ENCODE data around the gene PDXP.

PDXP gene

GRCh38 chr22:37681001-37681424 lies 22.5 kb downstream of the PDXP start:
- H3K4me3 ChIP-seq (ENCODE audit: low read length) = no peak overlapping the region
- no peak for TF ChIP-seq CTCF (conservative IDR thresholded peaks at IDR 0.05; ENCODE audit: low read depth, low read length)
- DNase-seq (ENCODE audit: low read depth) = no peak

GRCh38 chr22:37681556-37682049 lies 23.1 kb downstream of the PDXP start:
- H3K4me3 ChIP-seq (ENCODE audit: low read length) = no peak overlapping the region
- TF ChIP-seq CTCF (conservative IDR thresholded peaks at IDR 0.05; ENCODE audit: low read depth, low read length) = peak; percentile 94
- no peak for DNase-seq (ENCODE audit: low read depth)

- DNase-seq (ENCODE audit: low read depth) = no peak
- no peak overlapping the region for H3K4me3 ChIP-seq (ENCODE audit: low read length)
- TF ChIP-seq CTCF (conservative IDR thresholded peaks at IDR 0.05; ENCODE audit: low read depth, low read length) = no peak
Measured at GRCh38 chr22:37684803-37685615, 26.5 kb downstream of the PDXP start.

GRCh38 chr22:37686002-37686982 lies 27.8 kb downstream of the PDXP start, which contains the start of gene NOL12:
TSS of gene NOL12 (plus strand) at chr22:37686343. CDS start at chr22:37686393, 50 bp downstream.
- TF ChIP-seq CTCF (conservative IDR thresholded peaks at IDR 0.05; ENCODE audit: low read depth, low read length) = no peak
- peak; percentile 55 for DNase-seq (ENCODE audit: low read depth)
- peak within 1 kb of the TSS; percentile 73 for H3K4me3 ChIP-seq (ENCODE audit: low read length)

- H3K4me3 ChIP-seq (ENCODE audit: low read length) = no peak overlapping the region
- DNase-seq (ENCODE audit: low read depth) = no peak
- TF ChIP-seq CTCF (conservative IDR thresholded peaks at IDR 0.05; ENCODE audit: low read depth, low read length) = no peak
Measured at GRCh38 chr22:37690407-37690806, 31.9 kb downstream of the PDXP start.

- no peak for DNase-seq (ENCODE audit: low read depth)
- TF ChIP-seq CTCF (conservative IDR thresholded peaks at IDR 0.05; ENCODE audit: low read depth, low read length) = no peak
- H3K4me3 ChIP-seq (ENCODE audit: low read length) = no peak overlapping the region
Measured at GRCh38 chr22:37690901-37691504, 32.5 kb downstream of the PDXP start.

Data from retinal pigment epithelial cell (primary cell).